KOPT-K1 (cell line): ENCODE measurements around the gene LRRC45.

Experiments
- H3K27ac ChIP-seq: fragments of 200-600 bp; sonication (generic); 2 replicates; pipeline ENCODE4 v1.5.1; 2016; ENCODE audit warnings: antibody characterized with exemption, mild to moderate bottlenecking, low read depth, low read length; ENCODE audit not compliant: poor library complexity, severe bottlenecking
- H3K36me3 ChIP-seq: fragments of 200-600 bp; sonication (generic); 2 replicates; pipeline ENCODE4 v1.5.1; 2017; ENCODE audit warnings: antibody characterized with exemption, mild to moderate bottlenecking, low read length, moderate library complexity; ENCODE audit not compliant: insufficient read depth
- H3K9me3 ChIP-seq: fragments of 200-600 bp; sonication (generic); 2 replicates; pipeline ENCODE4 v1.5.1; 2017; ENCODE audit warnings: antibody characterized with exemption, low read length, mild to moderate bottlenecking; ENCODE audit not compliant: insufficient read depth, poor library complexity, severe bottlenecking

LRRC45 gene

DNA sequence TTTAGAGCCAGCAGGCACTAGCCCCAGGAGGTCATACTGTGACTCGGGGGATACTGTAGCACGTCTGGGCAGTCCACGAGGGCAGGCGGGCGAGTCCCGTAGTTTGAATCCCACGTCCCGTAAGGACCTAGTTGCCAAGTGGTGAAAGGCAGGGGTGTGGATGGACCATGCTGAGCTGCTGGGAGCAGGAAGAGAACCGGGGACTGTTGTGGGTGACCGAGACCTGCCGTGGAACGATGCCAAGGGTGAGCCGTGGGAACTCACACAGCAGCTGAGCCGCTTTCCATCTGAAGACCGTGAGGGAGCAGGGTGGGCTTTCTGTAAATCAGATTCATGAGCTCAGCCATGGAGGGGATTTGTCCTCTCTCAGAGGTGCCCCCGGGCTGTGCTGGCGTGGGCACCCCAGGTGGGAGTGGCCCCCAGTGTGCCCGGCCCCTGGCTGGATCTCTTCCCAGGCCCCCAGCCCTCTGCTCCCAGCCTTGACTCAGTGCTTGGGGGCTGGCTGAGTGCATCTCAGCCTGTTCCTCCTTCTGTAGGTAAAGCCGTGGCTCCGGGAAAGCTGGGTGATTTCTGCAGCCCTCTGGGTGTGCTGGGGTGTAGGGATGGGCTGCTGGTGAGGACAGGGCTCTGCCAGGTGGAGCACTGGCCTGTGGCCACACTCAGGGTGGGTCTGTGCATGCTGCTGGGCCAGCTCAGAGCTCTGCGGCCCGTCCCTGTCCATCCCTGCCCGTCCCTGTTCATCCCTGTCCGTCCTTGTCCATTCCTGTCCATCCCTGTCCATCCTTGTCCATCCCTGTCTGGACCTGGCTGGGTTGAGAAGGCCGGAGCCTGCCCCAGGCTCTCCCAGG, 32.0 kb upstream of the LRRC45 start:
- Histone ChIP-seq H3K9me3 (no peaks in the 10 kb centered on the region), H3K27ac (no peak overlapping the region), H3K36me3 (peaks cover 6% of the 10 kb centered on the region; the same call in 1 of the 2 replicates)

DNA sequence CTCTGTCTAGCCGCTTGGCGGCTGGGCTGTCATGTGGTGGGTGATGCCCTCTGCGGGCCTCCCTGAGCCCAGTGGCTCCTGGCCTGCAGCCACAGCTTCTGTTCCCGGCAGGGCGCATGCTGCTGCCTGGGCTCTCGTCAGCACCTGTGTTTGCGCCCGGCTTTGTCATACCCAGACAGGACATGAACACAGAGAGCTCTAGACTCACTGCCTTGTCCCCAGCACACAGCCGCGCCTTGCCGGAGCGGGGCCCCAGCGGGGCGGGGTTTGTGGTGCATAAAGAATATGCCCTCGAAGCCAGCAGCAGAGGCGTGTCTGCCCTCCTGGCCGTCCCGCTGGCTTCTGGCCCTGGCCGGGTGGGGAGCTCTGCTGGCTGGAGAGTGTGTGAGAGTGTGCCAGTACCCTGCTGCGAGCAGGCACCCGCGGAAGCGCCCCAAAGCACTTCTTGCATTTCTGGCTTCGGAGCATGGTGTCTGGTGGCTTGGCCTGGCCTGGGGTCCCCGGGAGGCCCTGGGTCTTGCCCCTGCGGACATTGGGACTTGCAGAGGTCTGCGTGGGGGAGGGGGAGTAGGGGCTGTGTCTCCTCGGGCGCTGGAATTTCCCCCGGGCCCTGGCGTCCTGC, 31.3 kb upstream of the LRRC45 start:
- no peak overlapping the region for H3K27ac ChIP-seq
- H3K36me3 ChIP-seq = no peaks in the 10 kb centered on the region
- H3K9me3 ChIP-seq = no peaks in the 10 kb centered on the region

DNA sequence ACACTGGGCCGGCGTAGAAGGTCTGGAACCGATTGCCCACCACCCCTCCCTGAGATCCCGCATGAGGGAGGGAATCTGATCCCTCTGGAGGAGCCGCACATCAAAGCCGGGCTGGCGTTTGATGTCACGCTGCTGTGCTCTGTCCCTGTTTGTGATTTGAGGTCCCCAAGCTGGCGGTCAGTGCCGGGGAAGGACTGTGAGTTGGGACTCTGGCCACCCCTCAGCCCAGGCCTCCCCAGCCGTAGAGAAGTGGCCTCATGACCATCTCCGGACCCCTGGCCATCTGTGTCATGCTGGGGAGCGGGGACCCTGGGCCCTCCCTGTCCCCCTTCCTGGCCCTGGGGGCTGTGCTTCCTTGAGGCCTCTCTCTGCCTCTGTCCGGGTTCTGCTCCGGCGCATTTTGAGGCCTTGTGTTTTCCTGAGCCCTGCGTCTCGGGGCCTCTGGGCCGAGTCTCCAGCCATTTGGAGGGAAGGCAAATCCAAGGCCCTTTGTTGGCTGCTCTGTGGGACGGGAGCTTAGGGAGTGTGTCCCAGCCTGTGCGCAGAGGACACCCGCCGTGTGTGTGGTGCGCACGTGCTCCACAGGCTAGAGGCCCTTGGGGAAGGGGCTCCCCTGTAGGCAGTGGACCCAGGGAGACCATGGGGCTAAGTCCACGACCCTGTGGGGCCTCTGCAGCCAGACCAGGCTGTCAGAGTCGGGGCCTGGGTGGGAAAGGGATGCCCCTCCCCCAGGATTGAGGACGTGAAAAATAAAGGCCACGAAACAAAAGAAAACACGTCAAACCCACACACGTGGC, 30.6 kb upstream of the LRRC45 start:
- no peaks in the 10 kb centered on the region for H3K9me3 ChIP-seq
- H3K27ac ChIP-seq = no peak overlapping the region
- H3K36me3 ChIP-seq = no peaks in the 10 kb centered on the region

DNA sequence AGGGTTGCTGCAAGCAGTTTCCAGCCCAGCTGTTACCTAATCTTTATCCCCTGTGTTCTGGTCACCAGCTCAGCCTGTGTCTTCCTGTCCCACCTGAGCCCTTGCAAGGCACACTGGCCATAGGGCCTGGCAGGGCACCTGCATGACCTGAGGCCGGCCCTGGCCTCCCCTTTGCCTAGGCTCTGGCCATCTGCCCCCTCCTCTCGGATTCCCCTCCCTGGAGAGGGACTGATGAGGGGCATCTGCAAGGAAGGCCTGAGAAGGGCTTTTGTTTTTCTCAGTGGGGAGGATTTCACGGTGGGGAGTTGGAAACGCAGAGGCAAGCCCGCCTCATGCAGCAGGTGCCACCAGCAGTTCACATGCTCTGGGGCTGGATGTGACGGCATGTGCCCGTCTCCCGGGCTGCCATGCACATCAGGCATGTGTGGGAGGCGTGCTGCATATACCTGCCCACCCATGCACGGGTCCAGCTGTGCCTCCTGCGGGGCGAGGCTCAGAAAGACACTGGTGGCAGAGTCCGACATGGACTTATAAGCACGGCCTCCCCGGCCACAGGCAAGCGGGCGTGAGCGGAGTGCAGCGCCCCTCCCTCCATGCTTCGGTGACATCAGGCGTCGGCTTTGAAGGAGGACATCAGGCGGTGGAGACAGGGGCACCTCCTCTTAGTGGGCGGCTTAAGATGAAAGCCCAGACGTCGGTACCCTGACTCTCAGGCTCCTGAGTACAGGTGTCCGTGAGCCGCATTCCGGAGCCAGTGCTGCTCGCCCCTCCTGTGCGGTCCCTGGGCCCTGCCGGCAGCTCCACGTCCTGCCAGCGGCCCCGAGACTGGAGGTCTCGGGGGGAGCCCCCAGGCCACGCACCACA, 29.1 kb upstream of the LRRC45 start:
- Histone ChIP-seq H3K9me3 (no peaks in the 10 kb centered on the region), H3K36me3 (no peaks in the 10 kb centered on the region), H3K27ac (no peak overlapping the region)

DNA sequence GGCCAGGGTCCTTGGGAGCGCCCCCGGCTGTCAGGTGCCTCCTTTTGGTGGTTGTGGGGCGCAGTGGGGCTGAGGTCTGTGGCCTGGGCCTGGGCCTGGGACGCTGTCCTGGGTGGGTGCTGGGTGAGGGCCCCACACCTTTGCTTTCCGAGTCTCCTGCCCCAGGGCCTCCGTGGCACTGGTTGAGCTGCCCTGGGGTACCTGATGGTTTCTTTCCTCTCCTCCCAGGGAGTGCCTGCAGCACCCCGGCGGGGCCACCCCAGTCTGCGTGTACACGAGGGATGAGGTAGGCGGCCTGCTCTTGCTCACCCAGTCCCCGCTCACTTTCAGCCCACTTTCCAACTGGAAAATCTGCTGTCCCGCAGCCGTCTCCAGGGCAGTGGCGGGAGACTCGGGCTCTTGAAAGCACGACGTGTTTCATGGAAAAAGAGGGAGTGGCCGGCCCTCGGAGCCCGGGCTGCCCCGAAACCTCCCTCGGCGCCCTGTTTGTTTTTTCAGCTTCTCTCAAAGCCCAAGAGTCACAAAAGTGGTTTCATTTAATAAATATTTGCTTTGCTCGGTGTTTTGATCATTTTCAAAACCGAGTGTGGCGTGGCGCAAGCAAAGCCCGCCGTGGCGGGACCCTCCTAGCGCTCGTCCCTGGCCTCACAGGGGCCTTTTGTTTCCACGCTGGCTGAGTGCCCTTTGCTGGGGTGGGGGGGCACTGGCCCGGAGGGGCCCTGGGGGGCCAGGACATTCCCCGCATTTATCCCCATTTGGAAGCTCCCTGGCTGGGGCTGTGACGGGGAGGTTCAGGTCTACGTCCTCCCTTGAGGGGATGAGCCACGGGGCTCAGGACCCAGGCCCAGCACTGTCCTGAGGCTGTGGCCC, 28.3 kb upstream of the LRRC45 start:
- Histone ChIP-seq H3K27ac (no peak overlapping the region), H3K9me3 (no peaks in the 10 kb centered on the region), H3K36me3 (no peaks in the 10 kb centered on the region)

DNA sequence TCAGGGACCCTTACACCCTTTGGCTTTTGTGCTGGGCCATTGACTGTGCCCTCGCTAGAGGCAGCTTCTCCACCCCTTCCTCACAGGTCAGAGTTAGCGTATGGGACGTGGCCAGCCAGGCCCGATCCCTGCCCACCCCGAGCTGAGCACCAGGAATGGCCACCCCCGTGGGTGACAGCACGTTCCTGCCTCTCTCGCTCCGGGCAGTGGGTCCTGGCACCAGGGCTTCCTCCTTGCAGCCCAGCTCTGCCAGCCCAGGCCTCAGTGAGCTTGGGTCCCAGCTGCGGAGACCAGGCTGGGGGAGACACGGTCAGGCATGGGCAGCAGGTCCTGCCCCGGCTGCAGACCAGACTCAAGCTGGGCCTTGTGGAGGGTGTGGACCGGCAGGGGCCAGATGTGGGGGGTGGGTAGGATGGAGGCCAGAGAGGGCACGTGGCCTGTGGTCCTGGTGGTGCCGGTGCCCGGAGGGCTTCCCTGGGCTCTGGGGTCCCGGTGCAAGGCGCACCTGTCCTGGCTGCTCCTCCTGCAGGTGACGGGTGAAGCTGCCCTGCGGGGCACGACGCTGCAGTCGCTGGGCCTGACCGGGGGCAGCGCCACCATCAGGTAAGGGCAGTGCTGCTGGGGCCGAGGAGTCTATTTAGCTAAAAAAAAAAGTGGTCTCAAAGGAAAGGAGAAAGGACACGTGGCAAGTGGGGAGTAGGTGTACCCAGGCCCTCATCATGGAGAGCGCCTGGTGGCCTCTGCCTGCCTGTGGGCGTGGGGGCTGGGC, 27.5 kb upstream of the LRRC45 start:
- Histone ChIP-seq H3K36me3 (no peaks in the 10 kb centered on the region), H3K9me3 (no peaks in the 10 kb centered on the region), H3K27ac (no peak overlapping the region)

DNA sequence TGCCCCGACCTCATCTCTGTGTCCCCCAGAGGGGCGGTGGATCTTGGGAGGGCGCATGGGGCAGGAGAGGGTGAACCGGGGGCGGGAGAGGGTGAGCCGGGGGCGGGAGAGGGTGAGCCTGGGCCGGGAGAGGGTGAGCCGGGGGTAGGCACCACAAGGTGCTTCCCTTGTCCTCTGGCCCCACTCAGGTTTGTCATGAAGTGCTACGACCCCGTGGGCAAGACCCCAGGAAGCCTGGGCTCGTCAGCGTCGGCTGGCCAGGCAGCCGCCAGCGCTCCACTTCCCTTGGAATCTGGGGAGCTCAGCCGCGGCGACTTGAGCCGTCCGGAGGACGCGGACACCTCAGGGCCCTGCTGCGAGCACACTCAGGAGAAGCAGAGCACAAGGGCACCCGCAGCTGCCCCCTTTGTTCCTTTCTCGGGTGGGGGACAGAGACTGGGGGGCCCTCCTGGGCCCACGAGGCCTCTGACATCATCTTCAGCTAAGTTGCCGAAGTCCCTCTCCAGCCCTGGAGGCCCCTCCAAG, 26.8 kb upstream of the LRRC45 start:
- H3K27ac ChIP-seq = no peak overlapping the region
- H3K9me3 ChIP-seq = no peaks in the 10 kb centered on the region
- no peaks in the 10 kb centered on the region for H3K36me3 ChIP-seq

DNA sequence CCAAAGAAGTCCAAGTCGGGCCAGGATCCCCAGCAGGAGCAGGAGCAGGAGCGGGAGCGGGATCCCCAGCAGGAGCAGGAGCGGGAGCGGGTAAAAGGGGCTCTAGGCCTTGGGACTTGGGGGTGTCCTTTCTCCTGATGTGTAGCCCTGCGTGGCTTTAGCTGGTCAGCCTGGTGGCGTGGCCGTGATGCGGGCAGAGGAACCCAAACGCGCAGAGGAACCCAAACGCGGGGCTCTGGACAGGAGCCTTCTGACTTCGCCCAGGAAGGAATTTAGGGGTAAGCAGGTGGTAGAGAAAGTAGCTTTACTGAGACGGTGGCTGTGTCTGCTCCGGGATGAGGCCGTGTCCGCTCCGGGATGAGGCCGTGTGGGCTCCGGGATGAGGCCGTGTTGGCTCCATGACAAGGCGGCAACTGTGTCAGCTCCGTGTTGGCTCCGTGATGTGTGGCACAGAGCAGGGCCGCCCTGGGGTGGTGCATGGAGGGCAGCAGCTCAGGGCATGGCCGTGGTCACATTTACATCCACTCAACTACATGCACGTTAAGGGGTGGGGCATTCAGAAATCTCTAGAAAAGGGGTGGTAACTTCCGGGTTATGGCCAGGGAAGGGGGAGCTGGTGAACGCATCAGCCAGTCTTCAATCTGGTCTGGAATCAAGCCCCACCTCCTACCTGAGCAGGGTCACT, 26.2 kb upstream of the LRRC45 start:
- Histone ChIP-seq H3K27ac (no peak overlapping the region), H3K36me3 (no peaks in the 10 kb centered on the region), H3K9me3 (no peaks in the 10 kb centered on the region)

DNA sequence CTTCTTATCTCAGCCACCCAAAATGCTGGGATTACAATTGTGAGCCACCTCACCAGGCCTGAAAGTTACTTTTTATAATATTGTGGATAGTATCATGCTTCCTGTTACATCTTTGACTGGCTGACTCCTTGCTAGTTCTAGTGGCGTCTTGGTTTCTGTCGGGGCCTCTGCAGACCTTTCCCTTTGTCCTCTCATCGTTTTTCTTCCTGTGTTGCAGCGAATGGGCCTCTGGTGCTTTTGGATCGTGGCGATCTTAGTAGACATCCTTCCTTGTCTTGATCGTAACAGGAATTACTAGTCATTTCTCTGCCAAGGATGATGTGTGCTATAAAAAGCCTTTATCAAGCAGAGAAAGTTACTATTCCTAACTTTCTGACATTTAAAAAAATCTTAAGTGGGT, 24.9 kb upstream of the LRRC45 start:
- no peak overlapping the region for H3K27ac ChIP-seq

DNA sequence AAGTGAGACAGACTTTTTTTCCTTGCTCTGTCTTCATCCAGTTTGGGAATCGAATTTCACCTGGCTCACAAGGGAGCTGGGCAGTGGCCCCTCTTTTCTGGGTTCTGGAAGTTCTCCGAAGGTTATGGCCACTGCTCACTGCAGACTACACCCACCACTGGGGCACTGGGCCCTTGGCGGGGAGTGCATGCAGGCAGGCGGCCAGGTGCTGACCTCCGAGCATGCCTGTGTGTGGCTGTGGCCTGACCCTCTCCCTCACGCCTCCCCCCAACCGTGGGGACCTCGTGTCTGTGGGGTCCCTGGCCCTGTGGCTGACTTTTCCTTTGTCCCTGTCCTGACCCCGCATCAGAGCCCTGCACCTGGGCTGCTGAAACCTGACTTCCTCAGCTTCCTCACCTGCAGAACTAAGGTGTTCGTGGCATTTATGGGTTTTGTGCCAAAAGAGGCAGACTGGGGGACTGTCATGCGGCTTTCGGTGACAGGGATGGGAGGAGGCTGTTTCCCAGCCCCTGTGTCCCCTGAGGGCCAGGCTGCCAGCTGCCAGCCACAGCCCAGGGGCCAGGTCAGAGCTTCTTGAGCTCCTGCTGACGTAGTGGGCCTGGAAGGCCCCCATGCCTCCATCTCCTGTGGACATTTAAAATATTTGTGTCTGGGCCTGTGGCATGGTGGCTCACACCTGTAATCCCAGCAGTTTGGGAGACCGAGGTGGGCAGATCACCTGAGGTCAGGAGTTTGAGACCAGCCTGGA, 24.2 kb upstream of the LRRC45 start:
- H3K9me3 ChIP-seq = no peaks in the 10 kb centered on the region
- H3K36me3 ChIP-seq = no peaks in the 10 kb centered on the region
- no peak overlapping the region for H3K27ac ChIP-seq

More for the DNA sequence above, 24.9 kb upstream of the LRRC45 start:
- H3K9me3 ChIP-seq = no peaks in the 10 kb centered on the region
- no peaks in the 10 kb centered on the region for H3K36me3 ChIP-seq

DNA sequence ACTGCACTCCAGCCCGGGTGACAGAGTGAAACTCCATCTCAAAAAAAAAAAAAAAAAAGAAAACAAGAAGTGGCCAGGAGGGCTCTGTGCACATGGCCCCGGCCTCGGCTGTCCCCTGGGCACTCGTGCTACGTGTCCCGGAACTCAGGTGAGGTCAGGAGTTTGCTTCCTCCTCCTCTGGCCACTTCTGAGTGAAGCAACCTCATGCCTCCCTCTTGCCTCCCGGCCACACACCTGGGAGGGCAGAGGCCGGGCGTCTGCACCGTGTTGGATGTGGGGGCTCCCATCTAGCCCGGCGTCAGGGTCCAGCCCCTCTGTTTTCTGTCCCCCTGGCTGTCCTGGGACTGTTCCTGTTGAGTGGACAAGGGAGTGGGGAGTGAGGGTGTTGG, 23.5 kb upstream of the LRRC45 start:
- Histone ChIP-seq H3K36me3 (no peaks in the 10 kb centered on the region), H3K27ac (no peak overlapping the region), H3K9me3 (no peaks in the 10 kb centered on the region)
